Keratinocyte (primary cell): ENCODE results near the gene RAB5A.

Experiments
- EZH2 ChIP-seq: IDR thresholded peaks from one replicate; pipeline ENCODE4 v1.6.1; 2012; ENCODE audit warnings: inconsistent platforms, mild to moderate bottlenecking, low read length, moderate library complexity
- TF ChIP-seq, protein P1 (sequence below), 3 experiments: IDR thresholded peaks in 1 of 3; conservative IDR thresholded peaks in 1 of 3; optimal IDR thresholded peaks in 1 of 3; 2 replicates in 2 of 3; 3 replicates in 1 of 3; pipeline versions ENCODE3 to v1.5.1; 2011; ENCODE audit warnings: low read length in 3 of 3, mild to moderate bottlenecking in 3 of 3, moderate library complexity in 2 of 3, control low read depth in 1 of 3, inconsistent platforms in 1 of 3; ENCODE audit not compliant: insufficient read depth in 2 of 3; ENCODE audit errors: extremely low read depth in 1 of 3

- TF ChIP-seq, protein P1, sequence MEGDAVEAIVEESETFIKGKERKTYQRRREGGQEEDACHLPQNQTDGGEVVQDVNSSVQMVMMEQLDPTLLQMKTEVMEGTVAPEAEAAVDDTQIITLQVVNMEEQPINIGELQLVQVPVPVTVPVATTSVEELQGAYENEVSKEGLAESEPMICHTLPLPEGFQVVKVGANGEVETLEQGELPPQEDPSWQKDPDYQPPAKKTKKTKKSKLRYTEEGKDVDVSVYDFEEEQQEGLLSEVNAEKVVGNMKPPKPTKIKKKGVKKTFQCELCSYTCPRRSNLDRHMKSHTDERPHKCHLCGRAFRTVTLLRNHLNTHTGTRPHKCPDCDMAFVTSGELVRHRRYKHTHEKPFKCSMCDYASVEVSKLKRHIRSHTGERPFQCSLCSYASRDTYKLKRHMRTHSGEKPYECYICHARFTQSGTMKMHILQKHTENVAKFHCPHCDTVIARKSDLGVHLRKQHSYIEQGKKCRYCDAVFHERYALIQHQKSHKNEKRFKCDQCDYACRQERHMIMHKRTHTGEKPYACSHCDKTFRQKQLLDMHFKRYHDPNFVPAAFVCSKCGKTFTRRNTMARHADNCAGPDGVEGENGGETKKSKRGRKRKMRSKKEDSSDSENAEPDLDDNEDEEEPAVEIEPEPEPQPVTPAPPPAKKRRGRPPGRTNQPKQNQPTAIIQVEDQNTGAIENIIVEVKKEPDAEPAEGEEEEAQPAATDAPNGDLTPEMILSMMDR (optimal IDR thresholded peaks at IDR 0.05 in 1 of 3, IDR thresholded peaks at IDR 0.05 in 1 of 3, conservative IDR thresholded peaks at IDR 0.05 in 1 of 3; ENCODE audit: extremely low read depth in 1 of 3, insufficient read depth in 2 of 3, low read length in 3 of 3): no peak
- no peak for TF ChIP-seq EZH2
Measured at GRCh38 chr3:19920401-19921080, 26.4 kb upstream of the RAB5A start.
